Limb (tissue), 2 donors: Measurements from ENCODE around the gene ADGRV1.
"Not testable (repeated sequence)": the region's sequence is repeated elsewhere in the genome, so short reads cannot be mapped to it uniquely, and the experiment has no call there.

ENCODE experiments used
- DNase-seq, 2 donors: peaks; one replicate each; pipeline ENCODE4 v3.0.0-alpha.2; 2016; ENCODE audit errors: extremely low spot score in 2 of 2

The ADGRV1 gene

GRCh38 chr5:90985341-90985740 lies 426.7 kb downstream of the ADGRV1 start:
- DNase-seq: no peak

GRCh38 chr5:90987726-90988125 lies 429.1 kb downstream of the ADGRV1 start:
- DNase-seq: no peak

GRCh38 chr5:90991201-90991600 lies 432.6 kb downstream of the ADGRV1 start:
- no peak for DNase-seq

- no peak for DNase-seq
Observed at GRCh38 chr5:90994796-90995195, 436.2 kb downstream of the ADGRV1 start.

- DNase-seq: no peak
Observed at GRCh38 chr5:90996089-90996488, 437.5 kb downstream of the ADGRV1 start.

- DNase-seq: no peak
Observed at GRCh38 chr5:90997082-90997481, 438.5 kb downstream of the ADGRV1 start.

- no peak for DNase-seq
Observed at GRCh38 chr5:91000743-91001142, 442.1 kb downstream of the ADGRV1 start.

GRCh38 chr5:91006713-91007112 lies 448.1 kb downstream of the ADGRV1 start:
- no peak for DNase-seq

GRCh38 chr5:91007251-91007650 lies 448.7 kb downstream of the ADGRV1 start:
- no peak for DNase-seq

- no peak for DNase-seq
Observed at GRCh38 chr5:91007780-91008402, 449.3 kb downstream of the ADGRV1 start.

GRCh38 chr5:91010090-91010489 lies 451.5 kb downstream of the ADGRV1 start:
- DNase-seq: no peak

- DNase-seq: no peak
Observed at GRCh38 chr5:91011029-91011428, 452.4 kb downstream of the ADGRV1 start.

- not testable (repeated sequence) for DNase-seq
Observed at GRCh38 chr5:91012867-91013266, 454.3 kb downstream of the ADGRV1 start.

GRCh38 chr5:91016322-91016721 lies 457.7 kb downstream of the ADGRV1 start:
- no peak for DNase-seq

GRCh38 chr5:91016954-91017700 lies 458.5 kb downstream of the ADGRV1 start:
- no peak for DNase-seq

- no peak for DNase-seq
Observed at GRCh38 chr5:91018200-91018599, 459.6 kb downstream of the ADGRV1 start.

- DNase-seq: no peak
Observed at GRCh38 chr5:91018712-91019371, 460.2 kb downstream of the ADGRV1 start.

GRCh38 chr5:91020065-91020800 lies 461.6 kb downstream of the ADGRV1 start:
- DNase-seq: no peak

GRCh38 chr5:91022518-91022917 lies 463.9 kb downstream of the ADGRV1 start:
- no peak for DNase-seq

- DNase-seq: no peak
Observed at GRCh38 chr5:91024206-91024605, 465.6 kb downstream of the ADGRV1 start.

GRCh38 chr5:91024727-91025126 lies 466.1 kb downstream of the ADGRV1 start:
- peak; percentile 52 to 81 for DNase-seq

GRCh38 chr5:91025449-91025848 lies 466.9 kb downstream of the ADGRV1 start:
- DNase-seq: no peak
